ENCODE measurements around the gene SP4. TPM values are rescaled to one million over a fixed set of nuclear protein-coding genes. Genes with fewer than 3 reads are reported as not detected.

The SP4 gene
- total RNA-seq, 4 donors from 2014 or later: 6.9 to 17.0 (median 11.3) TPM

DNA sequence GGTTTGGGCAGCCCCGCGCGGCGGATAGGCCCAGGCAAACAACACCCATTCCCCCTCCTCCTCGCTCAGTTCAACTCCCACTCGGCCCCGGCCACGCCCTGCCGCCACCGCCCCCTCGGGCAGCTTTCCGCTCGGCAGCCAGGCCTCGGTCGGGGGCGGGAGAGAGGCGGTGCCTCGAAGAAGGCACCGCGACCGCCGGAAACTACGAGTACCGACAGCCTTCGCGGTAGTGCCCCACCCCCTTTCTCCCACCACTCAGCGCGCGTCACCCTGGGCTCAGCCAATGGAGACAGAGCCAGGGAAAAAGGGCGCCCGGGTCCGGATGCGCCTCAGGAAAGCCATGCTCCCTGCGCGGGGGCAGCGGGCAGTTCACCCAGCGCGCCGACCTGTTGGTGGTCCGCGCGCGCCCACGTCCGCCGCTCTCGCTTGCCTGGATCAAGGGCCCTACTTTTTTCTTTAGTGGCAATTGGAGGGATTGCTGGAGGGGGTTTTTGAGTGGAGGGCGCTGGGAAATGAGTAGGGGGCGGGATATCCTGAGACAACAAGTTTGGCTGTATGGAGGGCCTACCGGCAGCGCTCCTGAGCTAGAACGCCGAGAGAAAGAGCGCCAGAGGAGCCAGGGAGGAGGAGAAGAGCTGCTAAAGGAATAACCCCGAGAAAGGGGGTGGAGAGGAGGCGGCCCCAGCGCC, 557 bp upstream of the SP4 start:
- Histone ChIP-seq H3K27ac (peak overlapping the region; percentile 91 to 99 (median 96)), H3K27me3 (no peaks in the 10 kb centered on the region), H3K4me3 (peak overlapping the region; percentile 61 to 89 (median 82)), H3K9me3 (no peaks in the 10 kb centered on the region), H3K4me1 (peaks cover 0 to 45% (median 12%) of the 10 kb centered on the region in 4 donors), H3K36me3 (peaks cover 0 to 12% (median 0%) of the 10 kb centered on the region in 3 donors)
- peak; percentile 95 to 97 for DNase-seq (ENCODE audit: low spot score in 2 of 2)
- 0% methylated on average over 50 to 57 of the region's 57 CpGs for WGBS, 2 donors
- TF ChIP-seq POLR2A (IDR thresholded peaks at IDR 0.05) (peak in 1 of 2 donors; percentile 51), EP300 (IDR thresholded peaks at IDR 0.05) (peak; percentile 69 to 77)
- TF ChIP-seq, protein P1, sequence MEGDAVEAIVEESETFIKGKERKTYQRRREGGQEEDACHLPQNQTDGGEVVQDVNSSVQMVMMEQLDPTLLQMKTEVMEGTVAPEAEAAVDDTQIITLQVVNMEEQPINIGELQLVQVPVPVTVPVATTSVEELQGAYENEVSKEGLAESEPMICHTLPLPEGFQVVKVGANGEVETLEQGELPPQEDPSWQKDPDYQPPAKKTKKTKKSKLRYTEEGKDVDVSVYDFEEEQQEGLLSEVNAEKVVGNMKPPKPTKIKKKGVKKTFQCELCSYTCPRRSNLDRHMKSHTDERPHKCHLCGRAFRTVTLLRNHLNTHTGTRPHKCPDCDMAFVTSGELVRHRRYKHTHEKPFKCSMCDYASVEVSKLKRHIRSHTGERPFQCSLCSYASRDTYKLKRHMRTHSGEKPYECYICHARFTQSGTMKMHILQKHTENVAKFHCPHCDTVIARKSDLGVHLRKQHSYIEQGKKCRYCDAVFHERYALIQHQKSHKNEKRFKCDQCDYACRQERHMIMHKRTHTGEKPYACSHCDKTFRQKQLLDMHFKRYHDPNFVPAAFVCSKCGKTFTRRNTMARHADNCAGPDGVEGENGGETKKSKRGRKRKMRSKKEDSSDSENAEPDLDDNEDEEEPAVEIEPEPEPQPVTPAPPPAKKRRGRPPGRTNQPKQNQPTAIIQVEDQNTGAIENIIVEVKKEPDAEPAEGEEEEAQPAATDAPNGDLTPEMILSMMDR (IDR thresholded peaks at IDR 0.05): peak in 4 of 5 experiments; percentile 25 to 39 (median 38)

- peaks cover 0 to 12% (median 0%) of the 10 kb centered on the region in 3 donors for H3K36me3 ChIP-seq
- peak overlapping the region; percentile 91 to 99 (median 96) for H3K27ac ChIP-seq
- no peaks in the 10 kb centered on the region for H3K9me3 ChIP-seq
- DNase-seq (ENCODE audit: low spot score in 2 of 2): no peak
- WGBS, 2 donors: 0 to 2% methylated on average over 5 of the region's 5 CpGs
- no peaks in the 10 kb centered on the region for H3K27me3 ChIP-seq
- TF ChIP-seq EP300 (IDR thresholded peaks at IDR 0.05) (no peak), POLR2A (IDR thresholded peaks at IDR 0.05) (no peak)
- TF ChIP-seq, protein P1 (IDR thresholded peaks at IDR 0.05): no peak
- peaks cover 0 to 57% (median 18%) of the 10 kb centered on the region in 4 donors for H3K4me1 ChIP-seq
- peak overlapping the region; percentile 51 to 88 (median 68) for H3K4me3 ChIP-seq
Observed at GRCh38 chr7:21428659-21428941, 717 bp downstream of the SP4 start.

GRCh38 chr7:21429021-21429420, 1.1 kb downstream of the SP4 start:
- TF ChIP-seq EP300 (IDR thresholded peaks at IDR 0.05) (no peak), POLR2A (IDR thresholded peaks at IDR 0.05) (no peak)
- TF ChIP-seq, protein P1 (IDR thresholded peaks at IDR 0.05): no peak
- no peaks in the 10 kb centered on the region for H3K27me3 ChIP-seq
- peaks cover 0 to 62% (median 18%) of the 10 kb centered on the region in 4 donors for H3K4me1 ChIP-seq
- peak overlapping the region; percentile 91 to 99 (median 96) for H3K27ac ChIP-seq
- peak overlapping the region; percentile 51 to 88 (median 68) for H3K4me3 ChIP-seq
- peaks cover 0 to 12% (median 0%) of the 10 kb centered on the region in 3 donors for H3K36me3 ChIP-seq
- DNase-seq (ENCODE audit: low spot score in 2 of 2): no peak
- WGBS, 2 donors: 38 to 41% methylated on average over 3 of the region's 3 CpGs
- no peaks in the 10 kb centered on the region for H3K9me3 ChIP-seq

- Histone ChIP-seq H3K36me3 (peaks cover 0 to 12% (median 0%) of the 10 kb centered on the region in 3 donors), H3K27me3 (no peaks in the 10 kb centered on the region), H3K4me1 (peaks cover 0 to 68% (median 18%) of the 10 kb centered on the region in 4 donors), H3K4me3 (no peak overlapping the region), H3K9me3 (no peaks in the 10 kb centered on the region), H3K27ac (no peak overlapping the region)
- no peak for DNase-seq (ENCODE audit: low spot score in 2 of 2)
- no peak for TF ChIP-seq POLR2A (IDR thresholded peaks at IDR 0.05)
- no peak for TF ChIP-seq EP300 (IDR thresholded peaks at IDR 0.05)
- TF ChIP-seq, protein P1 (IDR thresholded peaks at IDR 0.05): no peak
- WGBS, 2 donors: 62 to 69% methylated on average over 8 of the region's 8 CpGs
Observed at GRCh38 chr7:21429786-21430574, 2.1 kb downstream of the SP4 start.

DNA sequence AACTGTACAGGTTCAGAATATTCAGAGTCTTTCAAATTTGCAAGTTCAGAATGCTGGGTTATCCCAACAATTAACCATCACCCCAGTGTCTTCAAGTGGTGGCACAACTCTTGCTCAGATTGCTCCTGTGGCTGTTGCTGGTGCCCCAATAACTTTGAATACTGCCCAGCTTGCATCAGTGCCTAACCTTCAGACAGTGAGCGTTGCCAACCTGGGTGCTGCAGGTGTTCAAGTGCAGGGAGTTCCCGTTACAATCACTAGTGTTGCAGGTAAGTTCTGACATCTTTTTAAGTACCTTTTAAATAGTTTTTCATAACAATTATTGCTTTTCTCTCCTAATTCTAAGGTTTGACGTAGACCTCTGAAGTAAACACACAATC, 2.7 kb downstream of the SP4 start:
- 79 to 82% methylated on average over 3 of the region's 3 CpGs for WGBS, 2 donors
- no peak overlapping the region for H3K4me3 ChIP-seq

More for the DNA sequence above, 2.7 kb downstream of the SP4 start:
- DNase-seq (ENCODE audit: low spot score in 2 of 2): no peak
- Histone ChIP-seq H3K27me3 (no peaks in the 10 kb centered on the region), H3K36me3 (peaks cover 0 to 12% (median 0%) of the 10 kb centered on the region in 3 donors), H3K4me1 (peaks cover 0 to 69% (median 18%) of the 10 kb centered on the region in 4 donors), H3K27ac (no peak overlapping the region), H3K9me3 (no peaks in the 10 kb centered on the region)
- TF ChIP-seq POLR2A (IDR thresholded peaks at IDR 0.05) (no peak), EP300 (IDR thresholded peaks at IDR 0.05) (no peak)
- TF ChIP-seq, protein P1 (IDR thresholded peaks at IDR 0.05): no peak

Measured in tibial nerve (tissue), 4 donors.